Measurements from ENCODE around the gene SORBS2.

The SORBS2 gene

DNA sequence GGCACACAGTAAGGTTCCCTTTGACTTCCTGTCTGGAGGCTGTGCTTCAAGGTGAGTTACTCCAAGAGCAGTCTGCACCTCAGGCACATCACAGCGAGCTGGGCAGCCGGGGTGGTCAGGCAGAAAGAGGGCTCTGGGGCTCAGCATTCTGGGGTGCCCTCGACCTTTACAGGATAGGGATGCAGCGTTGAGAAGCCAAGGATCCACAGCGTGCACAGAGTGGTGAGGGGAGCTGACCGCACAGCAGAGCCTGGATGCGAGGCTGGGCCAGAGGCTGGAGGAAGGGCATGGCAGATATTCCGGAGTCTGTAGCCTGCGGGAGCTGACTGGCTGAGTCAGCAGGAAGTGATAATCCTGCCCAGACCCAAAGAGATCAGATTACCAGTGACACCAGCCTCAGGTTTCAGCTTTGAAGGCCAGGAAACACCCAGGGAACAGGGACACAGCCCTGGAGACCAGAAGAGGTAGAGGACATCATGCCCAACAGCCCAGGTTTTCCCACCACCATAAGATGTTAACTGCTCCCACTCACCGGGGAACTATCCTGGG is 238.3 kb downstream of the SORBS2 start:
- TF ChIP-seq, protein P1, sequence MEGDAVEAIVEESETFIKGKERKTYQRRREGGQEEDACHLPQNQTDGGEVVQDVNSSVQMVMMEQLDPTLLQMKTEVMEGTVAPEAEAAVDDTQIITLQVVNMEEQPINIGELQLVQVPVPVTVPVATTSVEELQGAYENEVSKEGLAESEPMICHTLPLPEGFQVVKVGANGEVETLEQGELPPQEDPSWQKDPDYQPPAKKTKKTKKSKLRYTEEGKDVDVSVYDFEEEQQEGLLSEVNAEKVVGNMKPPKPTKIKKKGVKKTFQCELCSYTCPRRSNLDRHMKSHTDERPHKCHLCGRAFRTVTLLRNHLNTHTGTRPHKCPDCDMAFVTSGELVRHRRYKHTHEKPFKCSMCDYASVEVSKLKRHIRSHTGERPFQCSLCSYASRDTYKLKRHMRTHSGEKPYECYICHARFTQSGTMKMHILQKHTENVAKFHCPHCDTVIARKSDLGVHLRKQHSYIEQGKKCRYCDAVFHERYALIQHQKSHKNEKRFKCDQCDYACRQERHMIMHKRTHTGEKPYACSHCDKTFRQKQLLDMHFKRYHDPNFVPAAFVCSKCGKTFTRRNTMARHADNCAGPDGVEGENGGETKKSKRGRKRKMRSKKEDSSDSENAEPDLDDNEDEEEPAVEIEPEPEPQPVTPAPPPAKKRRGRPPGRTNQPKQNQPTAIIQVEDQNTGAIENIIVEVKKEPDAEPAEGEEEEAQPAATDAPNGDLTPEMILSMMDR (conservative IDR thresholded peaks at IDR 0.05), result no peak
- H3K27ac ChIP-seq, result no peak overlapping the region

DNA sequence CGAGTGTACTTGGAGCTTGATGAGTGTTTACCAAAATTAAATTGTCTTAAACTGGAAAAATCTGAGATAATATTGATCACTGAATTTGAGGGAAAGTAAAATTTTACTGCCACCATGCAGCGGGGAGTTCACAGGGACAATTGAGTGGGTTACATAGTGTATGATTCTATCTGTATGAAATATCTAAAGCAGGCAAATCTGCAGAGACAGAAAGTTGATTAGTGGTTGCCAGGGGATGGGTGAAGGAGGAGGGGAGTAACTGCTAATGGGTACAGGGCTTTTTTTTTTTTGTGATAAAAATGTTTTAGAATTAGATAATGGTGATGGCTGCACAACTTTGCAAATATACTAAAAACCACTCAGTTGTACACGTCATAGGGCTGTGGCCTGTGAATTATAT is 241.3 kb downstream of the SORBS2 start:
- no peak overlapping the region for H3K27ac ChIP-seq
- TF ChIP-seq, protein P1 (conservative IDR thresholded peaks at IDR 0.05), result no peak

DNA sequence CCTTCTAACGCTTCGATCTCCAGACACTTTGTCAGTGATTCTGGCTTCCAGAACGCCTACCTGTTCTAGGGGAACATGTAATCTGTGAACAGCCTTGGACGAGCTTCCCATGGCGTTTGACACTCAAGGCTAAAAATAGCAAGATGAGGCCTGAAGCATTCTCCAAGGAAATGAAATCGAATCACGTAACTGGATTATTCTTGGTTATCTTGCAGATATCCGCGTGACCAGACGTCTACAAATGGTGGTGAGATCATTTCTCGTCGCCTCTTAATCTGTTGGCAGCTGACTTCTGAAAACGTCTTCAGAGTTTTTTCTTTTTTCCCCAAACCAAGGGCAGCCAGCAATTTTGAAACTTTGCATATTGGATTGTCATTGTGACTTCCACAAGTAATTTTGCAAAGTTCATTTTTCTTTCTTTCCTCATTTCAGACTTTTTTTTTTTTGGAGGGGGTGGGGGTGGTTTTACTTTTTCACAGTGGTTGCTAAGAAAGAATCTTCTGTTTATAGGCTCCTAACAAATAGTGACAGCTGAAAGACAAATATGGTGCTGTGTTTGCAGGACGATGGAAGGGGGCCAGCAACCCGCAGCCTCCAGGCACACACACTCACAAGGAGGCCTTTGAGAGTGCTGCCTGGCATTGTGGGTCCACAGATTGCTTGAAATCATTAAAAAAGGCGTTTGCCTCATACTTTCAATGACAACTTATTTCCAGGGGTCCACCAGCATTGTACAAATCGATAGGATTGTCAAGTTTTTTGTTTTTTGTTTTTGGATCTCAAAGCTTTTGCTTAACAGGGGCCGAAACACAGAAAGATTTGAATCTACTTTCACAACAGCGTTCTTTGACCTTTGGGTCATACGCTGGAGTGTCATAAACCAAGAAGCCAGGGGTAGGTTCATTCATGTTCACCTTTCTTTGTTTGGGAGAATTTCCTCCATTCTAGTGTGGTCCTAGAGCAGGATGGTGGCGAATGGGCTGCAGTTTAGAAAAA is 244.3 kb downstream of the SORBS2 start:
- TF ChIP-seq, protein P1 (conservative IDR thresholded peaks at IDR 0.05), result no peak
- peak overlapping the region; percentile 73 for H3K27ac ChIP-seq

DNA sequence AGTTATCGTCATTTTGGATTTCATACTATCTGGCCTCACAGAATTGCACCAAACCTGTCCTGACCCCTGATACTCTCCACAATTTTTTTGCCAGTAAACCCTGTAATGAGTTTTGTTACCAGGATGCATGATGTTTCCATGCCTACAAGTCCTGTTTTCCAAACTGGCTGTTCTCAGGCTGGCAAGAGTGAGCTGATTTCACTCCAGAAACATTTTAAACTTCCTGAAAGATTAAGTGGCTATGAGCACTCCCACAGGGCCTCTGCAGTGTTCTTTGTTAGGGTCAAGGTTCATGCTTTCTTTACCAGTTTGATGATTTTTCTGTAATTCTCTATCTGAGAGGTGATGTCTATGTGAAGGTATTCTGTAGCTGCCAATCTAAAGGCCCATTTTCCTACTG is 245.0 kb downstream of the SORBS2 start:
- TF ChIP-seq, protein P1 (conservative IDR thresholded peaks at IDR 0.05), result no peak
- peak overlapping the region; percentile 73 for H3K27ac ChIP-seq

- peak overlapping the region; percentile 73 for H3K27ac ChIP-seq
- TF ChIP-seq, protein P1 (conservative IDR thresholded peaks at IDR 0.05), result no peak
Observed at GRCh38 chr4:185566425-185566824, 245.6 kb downstream of the SORBS2 start.

DNA sequence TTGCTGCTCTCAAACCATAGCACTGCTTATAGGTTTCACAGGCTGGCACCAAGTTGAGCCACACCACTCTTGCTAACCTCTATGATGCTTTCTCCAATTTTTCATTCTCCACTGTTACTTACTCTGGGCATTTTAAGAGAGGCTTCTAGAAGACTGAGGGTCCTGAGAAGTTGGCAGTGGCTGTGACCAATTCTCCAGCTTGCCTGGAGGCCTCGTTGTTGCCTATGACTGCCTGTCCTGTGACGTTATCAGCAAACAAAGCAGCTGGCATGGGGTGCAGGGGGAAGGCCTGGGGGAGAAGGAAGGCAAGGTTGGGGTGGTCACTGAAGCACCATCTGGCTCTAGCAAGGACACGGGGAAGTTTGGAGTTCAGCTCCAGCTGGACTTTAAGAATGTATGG is 246.3 kb downstream of the SORBS2 start:
- TF ChIP-seq, protein P1 (conservative IDR thresholded peaks at IDR 0.05), result no peak
- H3K27ac ChIP-seq, result peak overlapping the region; percentile 73

DNA sequence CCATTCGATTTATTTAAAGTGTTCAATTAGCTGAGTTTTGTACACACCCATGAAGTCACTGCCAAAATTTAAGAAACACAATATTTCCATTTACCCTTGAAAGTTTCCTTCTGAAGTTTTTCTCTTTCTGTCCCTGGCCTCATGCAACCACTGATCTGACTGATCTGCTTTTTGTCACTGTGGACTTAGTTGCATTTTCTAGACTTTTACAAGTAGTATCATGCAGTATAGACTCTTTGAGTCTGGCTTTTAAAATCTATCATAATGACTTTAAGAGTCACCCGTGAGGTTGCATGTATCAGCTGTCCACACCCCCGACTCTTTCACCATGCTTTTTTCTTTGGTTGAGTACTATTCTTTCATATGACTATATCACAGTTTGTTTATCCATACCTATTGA is 247.6 kb downstream of the SORBS2 start:
- H3K27ac ChIP-seq, result no peak overlapping the region
- TF ChIP-seq, protein P1 (conservative IDR thresholded peaks at IDR 0.05), result no peak

Measured in VCaP (cell line).